NCI-H187 treated with DMSO at 0.1 percent for 48 hours (cell line): ENCODE data around the gene TNFAIP8L1.

Experiments used
- DNase-seq: peaks from one replicate; lab custom pipeline; 2025; lab: John Stamatoyannopoulos, UW

The TNFAIP8L1 gene

GRCh38 chr19:4703671-4704316, 64.5 kb downstream of the TNFAIP8L1 start:
- no peak for DNase-seq

GRCh38 chr19:4704317-4704673, 65.0 kb downstream of the TNFAIP8L1 start:
- no peak for DNase-seq
